HFF-Myc (cell line): ENCODE results near the gene PDE5A.
"Not testable (repeated sequence)": the region's sequence is repeated elsewhere in the genome, so short reads cannot be mapped to it uniquely, and the experiment has no call there.

Source experiments
- DNase-seq: peaks from one replicate; pipeline ENCODE4 v3.0.0-alpha.2; 2011; ENCODE audit warnings: low read depth; ENCODE audit errors: extremely low read depth
- H3K4me3 ChIP-seq: replicated peaks from 2 replicates; pipeline ENCODE4 v1.5.1; 2011; ENCODE audit warnings: low read depth, mild to moderate bottlenecking, control low read depth, low read length
- TF ChIP-seq, protein P1 (sequence below): IDR thresholded peaks from 2 replicates; pipeline ENCODE4 v1.5.1; 2012; ENCODE audit warnings: mild to moderate bottlenecking, low read depth, low read length, control low read depth; ENCODE audit errors: missing control alignments

The PDE5A gene

DNA sequence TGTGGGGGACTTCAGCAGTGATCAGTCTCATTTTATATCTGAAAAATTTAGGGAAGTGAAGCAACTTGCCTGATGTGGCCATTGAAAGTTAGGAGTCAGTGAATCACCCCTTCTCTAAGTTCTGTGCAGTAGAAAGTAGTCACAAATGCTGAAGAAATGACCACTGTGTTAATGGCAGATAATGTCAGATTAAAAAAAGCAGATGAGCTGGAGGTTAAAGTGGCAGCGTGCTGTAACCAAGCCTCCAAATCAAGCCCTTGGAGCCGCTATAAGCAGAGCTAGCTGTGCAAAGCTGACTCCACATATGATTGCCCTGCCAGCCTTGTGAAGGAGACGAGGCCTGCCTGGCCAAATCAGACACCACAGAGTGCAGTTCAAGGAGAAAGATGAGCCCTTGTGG lies 39.2 kb upstream of the PDE5A start:
- TF ChIP-seq, protein P1, sequence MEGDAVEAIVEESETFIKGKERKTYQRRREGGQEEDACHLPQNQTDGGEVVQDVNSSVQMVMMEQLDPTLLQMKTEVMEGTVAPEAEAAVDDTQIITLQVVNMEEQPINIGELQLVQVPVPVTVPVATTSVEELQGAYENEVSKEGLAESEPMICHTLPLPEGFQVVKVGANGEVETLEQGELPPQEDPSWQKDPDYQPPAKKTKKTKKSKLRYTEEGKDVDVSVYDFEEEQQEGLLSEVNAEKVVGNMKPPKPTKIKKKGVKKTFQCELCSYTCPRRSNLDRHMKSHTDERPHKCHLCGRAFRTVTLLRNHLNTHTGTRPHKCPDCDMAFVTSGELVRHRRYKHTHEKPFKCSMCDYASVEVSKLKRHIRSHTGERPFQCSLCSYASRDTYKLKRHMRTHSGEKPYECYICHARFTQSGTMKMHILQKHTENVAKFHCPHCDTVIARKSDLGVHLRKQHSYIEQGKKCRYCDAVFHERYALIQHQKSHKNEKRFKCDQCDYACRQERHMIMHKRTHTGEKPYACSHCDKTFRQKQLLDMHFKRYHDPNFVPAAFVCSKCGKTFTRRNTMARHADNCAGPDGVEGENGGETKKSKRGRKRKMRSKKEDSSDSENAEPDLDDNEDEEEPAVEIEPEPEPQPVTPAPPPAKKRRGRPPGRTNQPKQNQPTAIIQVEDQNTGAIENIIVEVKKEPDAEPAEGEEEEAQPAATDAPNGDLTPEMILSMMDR, result no peak
- no peak for DNase-seq
- H3K4me3 ChIP-seq, result no peak overlapping the region

GRCh38 chr4:119666653-119667091 lies 38.1 kb upstream of the PDE5A start:
- TF ChIP-seq, protein P1, result no peak
- H3K4me3 ChIP-seq, result no peak overlapping the region
- DNase-seq, result no peak

DNA sequence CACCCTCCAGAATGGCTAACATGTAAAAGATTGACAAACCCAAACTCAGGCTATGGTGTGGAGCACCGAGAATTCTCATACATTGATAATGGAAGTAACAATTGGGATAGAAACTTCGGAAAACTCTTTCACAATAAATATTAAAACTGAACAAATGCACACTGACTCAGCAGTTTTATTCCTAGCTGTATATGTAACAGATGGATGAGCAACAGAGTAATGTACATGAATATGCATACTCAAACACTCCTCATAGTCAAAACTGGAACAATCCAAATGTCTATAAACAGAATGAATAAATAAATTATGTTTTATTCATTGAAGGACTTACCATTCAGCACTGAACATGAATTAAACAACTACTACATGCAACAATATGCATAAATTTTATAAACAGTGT lies 37.1 kb upstream of the PDE5A start:
- H3K4me3 ChIP-seq, result no peak overlapping the region
- TF ChIP-seq, protein P1, result no peak
- DNase-seq, result no peak

- DNase-seq, result no peak
- H3K4me3 ChIP-seq, result no peak overlapping the region
- TF ChIP-seq, protein P1, result no peak
These were observed 35.7 kb upstream of the PDE5A start for GRCh38 chr4:119664168-119664907.

DNA sequence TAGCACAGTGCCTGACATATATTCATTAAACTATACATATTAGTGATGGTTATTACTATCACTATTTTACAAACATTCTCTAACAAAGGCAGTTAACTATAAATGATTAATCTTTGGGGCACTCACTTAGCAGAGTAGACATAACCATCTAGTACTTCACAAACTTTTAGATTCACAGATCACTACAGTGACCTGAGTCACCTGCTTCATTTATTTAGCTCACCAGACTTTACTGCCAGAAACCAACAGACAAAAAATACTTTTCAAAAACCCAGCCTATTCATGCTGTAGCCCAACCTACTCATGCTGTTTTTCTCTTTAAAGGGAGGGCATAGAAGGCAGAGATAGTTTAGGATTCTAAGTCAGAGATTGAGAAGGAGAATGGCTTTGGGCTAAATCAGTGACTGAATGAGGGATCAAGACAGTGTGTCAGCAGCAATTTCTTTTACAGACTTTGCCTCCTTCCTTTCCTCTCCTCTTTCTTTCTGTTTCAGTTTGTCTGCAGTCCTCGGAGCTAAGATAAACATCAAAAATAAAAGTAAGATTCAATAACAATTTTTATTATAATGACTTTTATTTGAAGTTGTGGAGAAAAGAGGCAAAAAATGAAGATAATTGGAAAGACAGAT lies 34.7 kb upstream of the PDE5A start:
- TF ChIP-seq, protein P1, result no peak
- DNase-seq, result no peak
- H3K4me3 ChIP-seq, result no peak overlapping the region

- not testable (repeated sequence) for H3K4me3 ChIP-seq, DNase-seq
These were observed 34.0 kb upstream of the PDE5A start for GRCh38 chr4:119662612-119663011.

DNA sequence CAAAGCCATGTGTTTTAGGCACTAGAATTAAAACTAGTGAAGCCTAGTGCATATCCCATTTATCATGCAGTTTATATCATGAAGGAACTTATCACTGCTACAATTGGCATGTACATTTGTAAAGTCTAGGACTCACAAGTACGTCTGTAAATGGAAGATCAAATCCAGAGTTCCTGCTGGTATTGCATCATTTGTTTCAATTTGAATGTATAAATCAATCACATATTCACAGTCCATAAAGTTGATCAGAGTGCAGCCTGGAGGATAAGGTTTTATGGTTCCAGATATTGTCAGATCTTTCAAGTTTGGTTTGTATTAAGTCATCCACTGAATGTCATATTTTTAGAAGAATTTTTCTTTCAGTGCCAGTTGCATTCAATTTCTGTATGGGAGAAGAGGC lies 32.6 kb upstream of the PDE5A start:
- TF ChIP-seq, protein P1, result no peak
- no peak overlapping the region for H3K4me3 ChIP-seq
- no peak for DNase-seq
